GM18867 (cell line): ENCODE measurements around the gene GDF10.

Experiments used
- ATAC-seq: cut with Tn5 transposase; IDR thresholded peaks from one replicate; pipeline ENCODE4 v1.9.1; 2021; ENCODE audit warnings: mild to moderate bottlenecking, moderate library complexity; ENCODE audit not compliant: unreplicated experiment

GDF10 gene, protein sequence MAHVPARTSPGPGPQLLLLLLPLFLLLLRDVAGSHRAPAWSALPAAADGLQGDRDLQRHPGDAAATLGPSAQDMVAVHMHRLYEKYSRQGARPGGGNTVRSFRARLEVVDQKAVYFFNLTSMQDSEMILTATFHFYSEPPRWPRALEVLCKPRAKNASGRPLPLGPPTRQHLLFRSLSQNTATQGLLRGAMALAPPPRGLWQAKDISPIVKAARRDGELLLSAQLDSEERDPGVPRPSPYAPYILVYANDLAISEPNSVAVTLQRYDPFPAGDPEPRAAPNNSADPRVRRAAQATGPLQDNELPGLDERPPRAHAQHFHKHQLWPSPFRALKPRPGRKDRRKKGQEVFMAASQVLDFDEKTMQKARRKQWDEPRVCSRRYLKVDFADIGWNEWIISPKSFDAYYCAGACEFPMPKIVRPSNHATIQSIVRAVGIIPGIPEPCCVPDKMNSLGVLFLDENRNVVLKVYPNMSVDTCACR

DNA sequence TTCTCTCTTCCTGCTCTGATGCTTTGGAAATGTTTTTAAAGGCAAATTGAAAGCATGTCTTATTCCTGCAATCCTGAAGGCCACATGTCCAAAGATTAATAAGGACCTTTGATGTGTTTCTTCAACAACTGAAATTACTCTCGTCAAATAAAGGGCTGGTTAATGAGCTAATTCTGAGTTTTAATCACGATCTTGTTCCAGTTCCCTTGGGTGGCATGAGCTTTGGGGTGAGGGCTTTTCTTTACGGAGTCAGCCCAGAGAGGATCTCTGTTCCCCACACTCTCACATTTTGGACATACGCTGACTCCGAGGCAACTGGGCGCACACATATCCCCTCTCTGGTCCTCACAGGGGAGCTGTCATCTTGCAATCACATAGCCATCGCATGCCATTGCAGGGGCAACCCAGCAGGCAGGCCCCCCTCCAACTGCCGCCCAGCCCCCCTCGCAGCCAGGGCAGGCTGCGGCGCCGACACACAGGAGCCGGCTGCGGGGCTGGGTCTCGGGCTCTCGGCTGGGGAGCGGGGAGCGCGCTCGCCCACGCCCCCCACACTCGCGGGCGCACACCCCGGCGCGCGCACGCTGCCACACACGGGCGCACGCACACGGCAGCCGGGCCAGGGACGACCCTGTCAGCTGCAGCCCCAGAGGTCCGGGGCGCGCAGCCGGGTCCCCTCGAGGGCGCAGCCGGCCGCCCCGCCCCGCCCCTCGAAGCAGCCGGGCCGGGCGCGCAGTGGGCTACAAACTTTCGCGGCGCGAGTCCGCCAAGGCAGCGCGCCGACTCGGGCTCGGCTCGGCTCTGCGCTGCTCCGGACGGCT lies at the start of gene GDF10:
GDF10 (plus strand) TSS at position 587 of the 818 bp plus-strand sequence. CDS start 455 bp downstream, outside the sequence.
- ATAC-seq = no peak

DNA sequence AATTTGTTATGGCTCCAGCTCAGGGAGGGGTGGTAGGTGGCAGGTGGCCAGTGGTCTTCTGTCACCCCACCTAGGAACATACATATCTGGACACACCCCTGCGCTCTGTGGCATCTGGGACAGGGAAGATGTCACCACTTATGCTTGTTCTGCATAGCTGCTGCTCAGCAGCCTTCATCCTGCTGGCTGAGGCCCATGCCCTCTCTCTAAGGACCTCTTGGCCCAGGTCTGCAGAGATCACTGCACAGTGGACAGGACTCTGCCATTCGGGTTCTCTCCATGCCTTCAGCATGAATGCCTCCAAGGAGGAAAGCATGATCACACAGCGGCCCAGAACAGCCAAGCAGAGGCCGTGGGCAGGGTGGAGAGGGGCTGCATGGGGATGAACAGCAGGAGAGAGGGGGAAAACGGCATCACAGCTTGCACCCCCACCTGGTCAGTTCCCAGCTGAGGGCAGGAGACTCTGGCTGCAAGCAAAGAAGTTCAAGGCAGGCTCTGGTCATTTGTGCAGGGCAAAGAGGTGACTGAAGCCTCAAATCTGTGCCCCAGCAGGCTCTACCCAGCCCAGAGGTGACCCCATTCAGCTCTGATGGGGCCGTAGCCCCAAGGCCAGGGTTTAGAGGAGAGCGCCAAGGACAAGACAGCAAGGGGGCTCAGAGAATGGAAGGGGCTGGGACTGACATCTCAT lies 47.8 kb upstream of the GDF10 start:
- no peak for ATAC-seq

DNA sequence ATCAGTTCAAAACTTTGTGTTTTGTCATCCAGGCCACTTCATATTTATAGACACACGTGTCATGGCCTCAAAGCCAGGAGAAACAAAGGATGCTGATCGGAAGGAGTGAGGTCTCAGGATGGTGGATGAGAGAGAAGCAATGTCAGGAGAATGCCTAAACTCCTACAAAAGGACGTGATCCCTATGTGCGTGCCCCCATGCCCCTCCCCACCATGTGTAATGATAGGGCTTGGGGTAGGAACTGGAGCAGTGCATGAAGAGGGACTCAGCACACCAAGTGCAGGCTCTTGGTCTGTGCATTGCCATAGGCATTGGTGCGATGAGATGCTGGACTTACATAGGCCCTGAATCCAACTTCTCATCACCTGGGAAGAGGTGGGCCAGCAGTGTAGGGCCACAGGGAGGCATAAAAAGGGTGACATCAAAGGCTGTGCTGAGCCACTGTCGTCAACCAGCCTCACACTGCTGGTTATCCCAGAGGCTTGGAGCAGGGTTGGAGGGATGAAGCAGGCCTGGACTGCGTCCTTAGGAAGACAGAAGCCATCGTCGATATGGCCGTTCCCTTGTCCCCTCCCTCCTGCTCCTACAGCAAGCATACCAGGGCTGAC lies 46.9 kb upstream of the GDF10 start:
- no peak for ATAC-seq

DNA sequence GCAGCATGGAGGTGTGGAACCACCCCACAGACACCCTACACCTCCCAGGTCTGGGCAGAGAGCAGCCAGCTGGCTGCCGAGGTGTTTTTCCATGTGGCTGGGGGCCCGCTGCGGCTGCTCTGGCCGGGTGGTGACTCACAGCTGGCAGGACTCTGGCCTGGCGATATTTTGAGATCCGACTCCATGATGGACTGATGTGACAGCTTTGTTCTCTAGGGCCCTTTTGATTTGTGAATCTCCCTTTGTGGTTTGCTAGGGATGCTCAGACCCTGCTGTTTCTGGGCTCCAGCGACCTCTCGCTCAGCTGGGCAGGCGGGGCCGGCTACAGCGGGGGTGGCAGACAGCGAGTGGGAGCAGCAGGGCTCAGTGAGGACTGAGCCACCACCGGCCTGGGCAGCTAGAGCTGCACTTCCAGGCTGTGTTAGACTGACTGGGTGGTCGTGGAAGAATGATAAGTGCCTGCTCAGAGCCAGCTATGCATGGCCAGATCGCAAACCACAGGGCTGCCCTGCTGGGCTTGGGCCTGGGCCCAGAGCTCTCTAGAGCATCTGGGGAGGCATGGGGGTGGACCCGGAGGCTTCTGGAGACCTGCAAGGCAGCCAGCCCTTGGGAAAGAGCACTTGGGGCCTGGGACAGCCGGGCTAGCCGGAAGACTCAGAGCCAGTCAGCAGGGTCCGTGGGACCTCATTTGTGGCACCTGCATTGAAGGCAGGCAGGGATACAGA lies 46.2 kb upstream of the GDF10 start:
- no peak for ATAC-seq

DNA sequence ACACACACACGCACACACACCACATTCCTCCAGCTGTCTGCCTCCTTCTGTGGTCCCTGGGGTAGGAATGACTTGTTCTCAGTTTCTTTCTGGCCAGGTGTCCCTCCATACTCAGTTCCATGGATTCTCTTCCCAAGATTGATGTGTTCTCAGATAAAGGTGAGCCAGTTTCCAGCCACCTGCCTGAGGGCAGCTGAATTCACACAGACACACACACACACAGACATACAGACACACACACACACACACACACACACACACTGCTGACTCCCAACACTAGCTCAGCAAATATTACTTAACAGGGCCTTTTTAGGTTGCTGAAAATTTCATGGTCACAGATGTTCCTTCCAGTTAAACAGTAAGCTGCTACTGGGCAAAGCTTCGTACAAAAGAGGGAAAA lies 45.4 kb upstream of the GDF10 start:
- no peak for ATAC-seq

DNA sequence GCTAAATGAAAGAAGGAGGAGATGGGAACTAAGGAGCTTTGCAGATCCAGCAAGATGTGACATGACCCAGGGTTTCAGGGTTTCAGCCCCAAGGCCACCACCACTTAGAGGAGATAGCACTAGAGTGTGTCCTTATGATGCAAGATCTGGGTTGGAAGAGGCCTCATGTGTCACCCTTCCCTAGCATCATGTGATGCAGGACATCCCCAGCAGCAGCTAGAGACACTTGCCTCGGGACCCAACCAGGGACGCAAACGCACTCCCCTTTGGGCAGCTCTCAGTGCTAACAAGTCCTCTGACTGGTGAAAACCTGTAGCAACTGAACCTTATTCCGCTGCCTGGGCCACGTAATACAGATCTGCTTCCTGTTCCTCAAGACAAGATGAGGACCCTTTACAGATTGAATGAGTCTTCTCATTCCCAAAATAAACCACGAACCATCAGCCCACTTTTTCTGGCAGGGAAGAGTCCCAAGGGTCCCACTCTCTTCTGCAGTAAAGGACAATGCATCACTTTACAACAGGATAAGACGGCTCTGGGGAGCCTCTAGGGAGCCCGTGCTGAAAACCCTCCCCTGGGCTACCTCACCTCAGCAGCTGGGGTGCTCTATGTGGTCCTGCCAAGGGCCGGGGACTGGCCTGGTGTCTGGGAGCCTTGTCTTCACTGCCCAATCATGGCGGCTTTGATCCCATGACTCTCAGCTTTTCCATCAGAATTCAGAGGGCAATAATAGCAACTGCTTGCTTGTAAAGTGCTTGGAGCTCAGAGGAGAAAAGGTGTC lies 44.8 kb upstream of the GDF10 start:
- ATAC-seq = no peak

DNA sequence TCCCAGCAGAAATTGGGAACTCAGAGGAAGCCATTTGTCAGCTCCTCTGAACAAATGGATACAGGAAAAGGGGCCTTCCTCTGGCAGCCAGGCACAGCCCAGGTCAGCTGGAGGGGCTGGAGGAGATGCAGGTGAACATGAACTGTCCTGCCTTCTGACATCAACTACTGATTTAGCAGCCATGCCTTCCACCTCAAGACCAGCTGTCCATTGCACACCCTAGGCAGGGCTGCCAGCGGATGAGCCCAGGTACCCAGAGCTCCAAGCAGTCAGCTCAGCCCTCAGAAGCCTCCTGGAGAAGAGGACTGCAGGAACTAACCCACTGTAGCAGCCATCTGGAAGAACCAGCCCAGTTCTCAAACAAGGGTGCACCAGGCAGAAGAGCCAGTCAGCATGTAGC lies 44.1 kb upstream of the GDF10 start:
- ATAC-seq = no peak

DNA sequence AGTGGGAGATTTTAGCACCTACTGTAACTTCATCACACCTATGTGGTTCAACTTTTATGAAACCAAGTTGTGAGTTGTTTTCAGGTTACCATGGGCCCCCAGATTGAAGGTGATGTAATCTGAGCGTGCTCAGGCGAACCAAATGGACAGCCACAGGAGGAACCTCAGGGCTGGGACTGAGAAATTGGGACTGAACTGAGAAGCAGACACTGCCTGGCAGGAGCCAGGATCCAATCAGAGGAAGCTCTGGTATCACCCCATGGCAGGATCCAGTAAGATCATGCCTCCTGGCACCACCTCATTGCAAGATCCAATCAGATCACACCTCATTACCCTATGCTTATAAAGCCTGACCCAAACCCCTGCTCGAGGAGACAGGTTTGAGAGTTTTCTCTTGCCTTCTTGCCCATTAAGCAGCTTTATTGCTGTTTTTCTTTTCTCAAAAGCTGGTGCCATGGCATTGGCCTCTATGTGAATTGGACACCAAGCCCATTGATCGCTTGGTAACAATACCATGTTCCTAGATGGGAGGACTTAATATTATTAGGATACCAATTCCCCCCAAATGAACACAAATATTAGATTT lies 43.2 kb upstream of the GDF10 start:
- ATAC-seq = no peak

DNA sequence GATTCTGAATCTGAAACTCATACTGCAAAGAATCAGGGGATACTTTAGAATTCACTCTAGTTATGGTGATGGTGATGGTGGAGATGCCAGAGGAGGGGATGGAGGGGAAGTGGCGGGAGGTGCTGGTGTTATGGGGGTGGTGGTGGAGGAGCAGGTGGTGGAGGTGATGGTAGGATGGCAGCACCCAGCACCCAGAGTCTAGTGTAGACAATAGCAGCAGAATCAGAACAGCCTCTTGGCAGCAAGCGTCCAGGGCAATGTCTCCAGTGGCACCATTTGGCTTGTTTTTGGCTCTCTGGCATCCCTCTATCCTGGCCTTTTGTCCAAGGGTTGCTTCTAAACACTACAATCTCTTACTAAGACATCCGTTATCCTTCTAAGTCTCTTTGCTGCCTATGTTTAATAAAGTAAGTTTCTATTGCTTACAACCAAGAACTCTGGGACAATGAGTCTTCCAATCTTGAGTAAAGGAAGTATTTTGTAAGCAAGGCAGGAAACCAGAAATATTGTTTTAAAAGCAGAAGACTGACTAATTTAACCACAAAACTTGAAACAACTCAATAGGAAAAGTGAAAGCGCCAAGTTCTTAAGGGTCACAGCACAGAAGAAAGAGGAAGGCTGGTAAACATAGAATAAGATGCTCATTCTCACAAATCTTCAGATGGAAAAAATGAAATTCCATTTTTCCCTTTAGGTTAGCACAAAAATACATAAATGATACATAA lies 42.4 kb upstream of the GDF10 start:
- no peak for ATAC-seq

DNA sequence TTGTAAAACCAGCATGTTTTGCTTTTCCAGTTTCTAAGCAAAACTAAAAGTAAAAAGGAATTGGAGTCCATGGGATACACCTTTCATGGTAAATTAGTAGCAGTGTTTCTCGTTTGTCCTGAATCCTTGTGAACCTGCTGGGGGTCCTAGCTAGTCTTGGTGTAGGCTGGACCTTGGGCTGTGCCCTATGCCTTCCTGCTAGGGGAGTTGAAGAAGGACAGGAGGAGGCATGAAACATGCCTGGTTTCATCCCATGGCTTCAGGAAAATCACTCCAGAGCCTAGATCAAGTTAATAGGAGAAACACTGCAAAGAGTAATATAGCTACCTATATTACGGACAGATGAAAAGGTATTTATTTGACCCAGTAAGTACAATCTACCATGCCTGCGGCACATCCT lies 41.1 kb upstream of the GDF10 start:
- no peak for ATAC-seq

DNA sequence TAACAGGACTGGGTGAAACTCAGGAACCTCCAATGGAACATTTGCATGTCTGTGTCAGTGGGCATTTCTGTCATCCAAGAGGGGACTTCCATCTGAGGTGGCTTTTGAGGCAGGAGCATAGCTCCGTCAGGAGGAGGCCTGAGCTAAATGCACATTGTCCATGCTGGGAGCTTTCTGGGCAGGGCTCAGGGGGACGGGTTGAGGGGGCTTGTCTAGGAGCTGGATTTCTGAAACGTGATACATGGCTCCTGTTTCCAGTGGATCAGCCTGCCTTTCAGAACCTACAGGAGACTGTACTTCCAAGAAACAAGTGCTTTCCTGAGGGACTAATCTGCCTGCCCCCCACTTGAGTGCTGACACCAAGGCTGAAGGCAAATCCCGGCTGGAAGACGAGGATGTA lies 40.5 kb upstream of the GDF10 start:
- ATAC-seq = no peak

DNA sequence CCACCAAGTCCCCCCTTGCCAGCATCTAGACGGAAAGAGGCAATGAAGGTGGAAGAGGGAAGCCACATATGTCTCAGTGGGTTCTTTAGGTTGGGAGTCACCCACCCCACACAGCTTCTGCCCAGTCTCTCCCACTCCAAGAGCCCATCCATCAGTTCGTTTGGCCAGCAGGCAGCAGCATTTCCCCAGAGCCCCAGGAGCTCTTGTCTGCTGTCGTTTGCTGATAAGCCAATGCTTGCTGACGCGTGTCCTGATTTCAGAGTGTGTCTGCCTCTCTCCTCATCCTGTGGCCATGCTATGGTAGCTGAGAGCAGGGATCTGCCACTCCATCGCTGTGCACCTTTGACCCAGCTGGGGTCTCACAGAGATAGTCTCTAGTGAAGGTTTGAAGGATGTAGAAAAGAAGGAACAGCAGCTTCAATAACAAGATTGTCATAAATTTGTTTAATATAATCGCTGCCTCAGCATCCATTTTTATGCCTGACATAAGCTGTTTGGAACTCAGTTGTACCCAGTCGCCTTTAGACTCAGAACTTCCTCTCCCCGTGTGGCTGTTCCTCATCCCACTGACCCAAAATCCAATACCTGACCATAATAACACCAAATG lies 39.4 kb upstream of the GDF10 start:
- ATAC-seq = peak; percentile 5

DNA sequence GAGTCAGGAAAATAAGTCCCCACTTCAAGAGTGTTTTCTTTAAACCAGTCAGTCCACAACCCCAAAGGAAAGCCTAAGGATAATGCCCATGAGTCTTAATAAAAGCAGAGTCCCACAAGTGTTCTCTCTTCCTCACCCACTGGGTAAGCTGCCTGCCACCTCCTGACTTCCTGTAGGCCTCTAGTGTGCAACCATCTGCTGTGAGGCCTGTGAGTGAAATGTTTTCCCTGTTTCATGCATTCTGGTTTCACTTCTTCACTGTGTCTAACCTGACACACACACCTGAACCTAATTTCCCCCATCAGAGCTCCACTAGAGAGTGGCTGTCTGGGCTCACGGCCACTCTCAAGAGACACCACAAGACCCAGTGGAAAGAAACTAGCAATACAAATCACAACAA lies 38.9 kb upstream of the GDF10 start:
- peak; percentile 99 for ATAC-seq

DNA sequence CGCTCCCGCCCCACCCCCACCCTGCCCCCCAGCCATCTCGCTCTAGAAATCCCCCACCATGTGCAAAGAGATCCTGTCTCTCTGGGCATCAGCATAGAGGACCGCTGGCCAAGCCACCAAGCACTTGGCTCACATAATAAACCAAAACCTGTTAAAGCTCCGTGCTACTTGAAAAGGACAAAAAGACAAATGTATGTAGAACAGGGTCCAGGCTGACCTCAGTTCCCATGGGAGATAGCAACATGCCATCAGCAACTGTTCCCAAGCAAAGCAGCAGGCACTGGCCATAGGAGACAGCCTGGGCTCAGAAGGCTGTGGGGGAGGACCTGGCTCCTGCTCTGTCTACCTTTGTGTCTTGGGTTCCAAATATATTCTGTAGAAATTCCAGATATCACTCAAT lies 38.4 kb upstream of the GDF10 start:
- ATAC-seq = no peak

DNA sequence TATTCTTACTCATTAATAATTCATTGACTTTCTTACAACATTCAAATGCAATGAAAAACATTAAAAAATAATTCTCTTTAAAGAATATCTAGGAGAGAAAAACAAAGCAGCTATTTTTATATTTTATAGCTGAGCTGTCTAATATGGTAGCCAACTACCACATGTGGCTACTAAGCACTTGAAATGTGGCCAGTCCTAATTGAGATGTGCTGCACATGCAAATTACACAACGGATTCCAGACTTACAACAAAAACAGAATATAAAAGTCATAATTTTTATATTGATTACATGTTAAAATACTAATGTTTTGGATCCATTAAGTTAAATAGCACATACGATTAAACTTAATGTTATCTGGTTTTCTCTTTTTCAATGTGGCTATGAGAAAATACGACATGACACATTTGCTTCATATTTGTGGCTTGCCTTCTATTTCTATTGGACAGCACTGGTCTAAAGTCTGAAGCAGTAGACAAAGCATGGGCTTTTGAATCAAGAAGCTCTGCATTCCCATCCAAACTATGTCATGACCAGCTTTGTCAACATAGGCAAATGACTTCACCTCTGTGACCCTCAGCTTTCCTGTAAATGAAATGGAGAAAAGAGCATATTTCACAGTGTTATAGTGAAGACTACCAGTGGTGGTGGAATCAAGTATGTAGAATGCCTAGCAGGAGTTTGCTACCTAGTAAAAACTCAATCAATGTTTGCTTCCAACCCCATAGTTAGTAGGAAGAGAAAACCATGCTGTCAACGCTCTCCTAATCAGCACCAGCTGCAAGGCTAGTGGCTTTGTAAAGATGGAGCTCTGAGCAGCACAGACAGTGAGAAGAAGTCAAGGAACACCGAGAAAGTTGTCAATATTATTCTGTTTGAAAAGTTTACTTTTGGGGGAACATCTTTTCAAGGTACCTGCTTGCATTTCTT lies 37.1 kb upstream of the GDF10 start:
- no peak for ATAC-seq

DNA sequence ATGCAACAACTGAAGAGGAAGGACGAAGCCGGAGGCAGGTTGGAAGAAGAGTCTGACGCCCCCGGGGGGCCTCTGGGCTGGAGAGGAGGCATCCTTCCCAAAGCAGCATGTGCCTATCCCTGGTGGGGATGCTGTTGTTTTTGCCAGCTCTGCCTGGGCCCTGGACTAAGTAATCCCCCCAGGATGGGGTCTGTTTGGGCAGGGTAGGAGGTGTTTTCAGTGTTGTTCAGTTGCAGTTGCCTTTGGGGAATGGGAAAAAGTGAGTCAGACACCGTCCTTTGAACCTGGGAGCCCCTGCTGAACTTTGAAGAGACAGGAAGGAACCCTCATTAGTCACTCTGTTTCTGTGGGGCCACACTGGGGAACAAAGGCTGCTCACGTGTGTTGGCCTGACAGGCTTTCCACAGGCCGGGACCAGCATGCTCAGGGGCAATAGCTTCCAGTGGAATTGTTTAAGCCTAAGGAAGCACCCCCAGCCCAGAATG lies 35.2 kb upstream of the GDF10 start:
- ATAC-seq = no peak

DNA sequence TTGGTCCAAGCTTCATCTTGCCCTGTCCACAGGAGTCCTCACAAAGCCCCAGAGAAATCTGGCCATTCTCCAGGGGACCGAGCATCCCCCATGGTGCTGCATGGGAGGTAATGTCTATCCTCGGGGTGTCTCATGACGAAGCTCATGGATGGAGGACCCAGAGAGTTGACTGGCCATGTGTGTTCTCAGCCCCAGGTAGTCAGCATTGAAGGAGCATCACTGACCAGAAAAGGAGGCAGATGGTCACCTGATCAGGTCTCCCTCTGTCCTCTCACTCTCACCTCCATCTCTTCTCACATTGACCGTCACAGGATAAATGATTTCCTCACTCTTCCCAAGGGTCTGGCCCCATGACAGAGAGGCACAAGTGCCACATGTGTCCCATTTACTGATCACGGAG lies 33.4 kb upstream of the GDF10 start:
- ATAC-seq = no peak
